HG03045 (cell line): ENCODE data around the gene AGK.
"Not testable (repeated sequence)": the region's sequence is repeated elsewhere in the genome, so short reads cannot be mapped to it uniquely, and the experiment has no call there.

Source experiments
- ATAC-seq: cut with Tn5 transposase; IDR thresholded peaks from one replicate; pipeline ENCODE4 v1.9.1; 2021; ENCODE audit warnings: mild to moderate bottlenecking, moderate library complexity; ENCODE audit not compliant: unreplicated experiment

AGK gene

GRCh38 chr7:141674171-141674671 is 123.0 kb downstream of the AGK start:
- ATAC-seq: no peak

DNA sequence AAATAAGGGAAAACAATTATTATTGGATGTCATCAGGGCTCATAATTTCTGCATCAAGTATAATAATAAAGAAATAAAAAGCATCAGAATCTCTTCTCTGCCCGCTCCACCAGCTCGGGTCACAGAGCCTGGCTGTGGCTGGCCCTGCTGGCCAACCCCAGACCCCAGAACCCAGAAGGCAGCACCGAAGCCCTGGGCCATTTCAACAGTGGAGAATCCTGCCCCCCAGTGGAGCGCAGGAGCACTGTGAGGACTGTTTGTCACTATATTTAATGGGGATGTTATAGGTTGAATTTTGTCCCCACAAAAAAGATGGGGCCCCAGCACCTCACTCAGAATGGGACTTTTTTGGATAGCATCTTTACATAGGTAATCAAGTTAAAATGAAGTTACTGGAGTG is 123.5 kb downstream of the AGK start:
- no peak for ATAC-seq

DNA sequence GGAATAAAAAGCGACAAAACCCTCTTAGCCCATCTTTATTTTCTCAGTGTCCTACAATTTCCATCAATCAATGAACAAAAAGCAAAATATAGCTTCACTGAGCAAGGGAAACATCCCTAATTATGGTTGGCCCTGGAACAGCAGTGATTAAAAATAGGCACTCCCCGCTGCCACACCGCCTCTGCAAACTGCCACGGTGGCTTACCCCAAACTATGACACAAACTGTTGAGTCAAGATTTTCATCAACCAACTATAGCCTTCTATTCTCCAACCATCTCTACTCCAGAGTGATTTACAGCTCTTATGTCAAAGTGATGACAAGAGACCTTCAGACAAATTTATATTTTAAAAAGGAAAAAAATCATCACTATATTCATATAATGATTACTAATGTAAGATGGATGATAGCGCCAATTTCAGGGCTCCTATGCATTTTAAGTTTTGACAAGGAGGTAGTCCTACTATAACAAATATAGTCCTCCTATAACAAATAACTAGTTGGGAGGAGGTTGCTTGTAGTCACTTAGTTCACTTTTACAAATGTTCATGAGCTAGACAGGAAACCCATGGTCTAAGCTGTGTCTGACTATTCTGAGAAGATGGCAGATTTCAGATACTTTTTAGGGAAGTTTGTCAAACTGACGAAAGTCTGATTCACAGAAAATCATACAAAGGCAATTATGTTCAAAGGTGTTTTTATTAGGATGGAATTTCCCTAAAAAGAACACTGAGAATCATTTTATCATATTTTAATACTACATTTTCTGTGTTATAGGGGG is 124.4 kb downstream of the AGK start:
- no peak for ATAC-seq

GRCh38 chr7:141676618-141677017 is 125.4 kb downstream of the AGK start:
- ATAC-seq: no peak

- peak; percentile 64 for ATAC-seq
Observed at GRCh38 chr7:141679014-141679413, 127.8 kb downstream of the AGK start.

GRCh38 chr7:141685285-141686023 is 134.2 kb downstream of the AGK start:
- ATAC-seq: no peak

DNA sequence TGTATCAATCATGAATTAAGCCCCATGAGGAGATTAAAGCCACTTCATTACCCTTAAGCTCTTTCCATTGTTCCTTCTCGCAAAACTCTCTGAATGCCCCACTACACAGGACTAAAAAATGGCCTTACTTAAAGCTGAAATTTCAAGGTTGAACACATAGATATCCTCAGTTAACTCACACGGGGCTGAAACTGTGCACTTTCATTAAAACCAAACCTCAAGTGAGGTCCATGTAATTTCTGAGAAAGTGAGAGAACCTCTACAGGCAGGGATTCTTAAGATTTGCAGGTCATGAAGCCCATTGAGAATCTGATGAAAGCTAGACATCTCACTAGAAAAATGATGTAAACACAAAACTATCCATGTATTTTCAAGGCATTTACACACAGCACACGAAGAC is 134.9 kb downstream of the AGK start:
- no peak for ATAC-seq

GRCh38 chr7:141686670-141687069 is 135.5 kb downstream of the AGK start:
- ATAC-seq: no peak

DNA sequence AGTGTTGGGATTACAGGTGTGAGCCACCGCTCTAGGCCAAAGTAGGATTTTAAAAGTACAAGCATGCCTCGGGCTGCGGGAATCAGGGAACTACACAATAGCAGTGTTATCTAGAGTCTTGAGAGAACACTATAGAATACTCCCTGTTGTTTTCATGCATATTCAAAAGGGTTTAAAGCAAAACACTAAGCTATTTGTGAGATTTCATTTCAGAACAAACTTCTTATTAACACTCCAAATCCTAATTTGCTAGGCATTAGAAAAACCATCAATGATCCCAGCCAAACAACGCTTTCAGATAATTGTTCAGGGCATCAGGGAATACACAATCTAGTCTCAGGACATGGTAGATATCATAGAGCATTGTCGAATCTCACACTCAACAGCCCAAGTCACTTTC is 136.8 kb downstream of the AGK start:
- ATAC-seq: no peak

DNA sequence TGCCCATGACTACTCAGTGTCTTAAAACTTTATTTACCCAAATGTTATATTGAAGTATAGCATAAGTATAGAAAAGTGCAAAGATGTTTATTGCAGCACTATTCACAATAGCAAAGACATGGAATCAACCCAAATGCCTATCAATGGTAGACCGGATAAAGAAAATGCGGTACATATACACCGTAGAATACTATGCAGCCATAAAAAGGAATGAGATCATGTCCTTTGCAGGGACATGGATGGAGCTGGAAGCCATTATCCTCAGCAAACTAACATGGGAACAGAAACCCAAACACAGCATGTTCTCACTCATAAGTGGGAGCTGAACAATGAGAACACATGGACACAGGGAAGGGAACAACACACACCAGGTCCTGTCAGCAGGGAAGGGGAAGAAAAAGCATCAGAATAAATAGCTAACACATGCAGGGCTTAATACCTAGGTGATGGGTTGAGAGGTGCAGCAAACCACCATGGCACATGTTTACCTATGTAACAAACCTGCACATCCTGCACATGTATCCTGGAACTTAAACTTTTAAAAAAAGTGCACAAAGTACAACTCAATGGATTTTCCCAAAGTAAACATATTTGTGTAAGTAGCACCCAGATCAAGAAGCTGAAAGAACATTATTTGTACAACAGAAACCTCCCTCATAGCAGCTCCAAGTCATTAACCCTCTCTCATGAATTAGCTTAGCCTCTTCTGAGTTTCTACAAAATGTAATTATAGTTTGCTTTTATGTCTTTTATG is 138.0 kb downstream of the AGK start:
- ATAC-seq: not testable (repeated sequence)

DNA sequence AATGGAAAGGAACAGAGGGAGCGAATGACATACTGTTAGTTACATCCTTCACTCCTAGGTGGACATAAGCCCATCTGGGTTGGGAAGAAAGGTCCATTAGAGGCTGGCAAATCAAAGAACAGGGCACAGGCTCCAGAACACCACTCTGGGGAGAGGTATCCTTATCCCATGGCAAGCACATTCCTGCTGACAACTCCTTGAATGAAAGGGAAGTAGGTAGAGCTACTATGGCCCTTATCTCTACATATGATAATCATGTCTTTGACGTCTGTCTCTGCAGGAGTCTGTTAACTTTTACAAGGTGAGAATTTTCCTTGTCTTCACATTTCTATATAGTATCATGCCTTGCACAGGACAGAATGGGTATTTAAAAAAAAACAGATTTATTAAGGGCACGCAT is 140.3 kb downstream of the AGK start:
- ATAC-seq: no peak

GRCh38 chr7:141691961-141692360 is 140.8 kb downstream of the AGK start:
- ATAC-seq: no peak

GRCh38 chr7:141693082-141693481 is 141.9 kb downstream of the AGK start:
- no peak for ATAC-seq

GRCh38 chr7:141695803-141696289 is 144.6 kb downstream of the AGK start:
- ATAC-seq: no peak

- no peak for ATAC-seq
Observed at GRCh38 chr7:141696348-141696747, 145.1 kb downstream of the AGK start.

- ATAC-seq: no peak
Observed at GRCh38 chr7:141697211-141697871, 146.1 kb downstream of the AGK start.

DNA sequence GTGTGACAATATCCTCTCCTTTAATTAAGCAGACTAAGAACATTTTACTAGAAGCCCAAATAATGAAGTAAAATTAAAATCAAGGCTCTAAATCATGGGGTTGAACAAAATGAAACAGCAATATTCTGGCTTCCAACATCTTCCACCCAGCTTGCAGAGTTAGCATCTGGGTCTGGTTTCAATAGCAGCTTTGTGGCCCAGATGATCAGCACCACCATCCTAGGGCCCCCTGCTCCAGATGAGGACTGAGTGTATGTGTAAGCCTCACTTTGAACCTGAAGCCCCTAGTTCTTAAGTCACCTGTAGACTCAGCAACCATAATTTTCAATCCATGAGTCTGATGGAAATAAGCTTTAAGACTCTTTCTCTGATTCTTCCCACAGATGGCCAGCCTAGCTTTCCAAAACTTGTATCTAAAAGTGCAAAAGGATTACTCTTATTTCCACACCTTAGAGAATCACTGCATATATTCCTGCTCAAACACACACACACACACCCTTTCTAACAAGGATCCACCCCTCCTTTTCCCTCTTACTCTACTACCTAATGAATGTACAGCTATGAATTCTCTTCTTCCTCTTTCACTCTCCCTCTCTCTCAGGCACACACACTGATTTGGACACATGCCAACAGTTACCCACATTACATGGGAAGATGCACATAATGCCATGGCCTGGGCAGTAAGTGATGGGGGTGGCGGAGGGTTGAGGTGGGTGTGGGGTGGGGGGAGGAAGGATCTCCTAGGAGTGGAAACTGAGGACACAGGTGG is 147.2 kb downstream of the AGK start:
- ATAC-seq: no peak

DNA sequence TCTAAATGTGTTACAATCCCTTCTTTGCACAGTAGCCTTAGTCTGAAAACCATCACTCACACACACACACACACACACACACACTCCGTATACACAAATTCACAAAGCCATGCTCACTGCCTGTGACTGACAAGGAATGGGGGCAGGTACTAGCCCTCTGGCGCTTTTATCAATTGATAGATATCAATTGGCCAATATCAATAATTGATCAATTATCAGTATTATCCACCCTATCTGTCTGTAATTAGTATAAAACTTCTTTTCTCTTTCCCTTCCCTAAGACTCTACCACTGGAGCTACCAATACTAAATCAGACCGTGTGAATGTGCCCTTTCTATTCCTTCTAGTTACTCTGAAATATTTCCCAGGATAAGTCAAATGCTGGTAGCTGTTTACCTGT is 148.7 kb downstream of the AGK start:
- ATAC-seq: no peak

GRCh38 chr7:141700296-141700847 is 149.2 kb downstream of the AGK start:
- no peak for ATAC-seq
